HG03175 (cell line): Measurements from ENCODE around the gene ADAM21.
"Not testable (repeated sequence)": the region's sequence is repeated elsewhere in the genome, so short reads cannot be mapped to it uniquely, and the experiment has no call there.

Source experiments
- ATAC-seq: cut with Tn5 transposase; IDR thresholded peaks from one replicate; pipeline ENCODE4 v1.9.1; 2021; ENCODE audit warnings: mild to moderate bottlenecking, moderate library complexity; ENCODE audit not compliant: unreplicated experiment

ADAM21 gene

GRCh38 chr14:70451874-70452273 is at the start of gene ADAM21:
Gene ADAM21 (plus strand): TSS chr14:70452174. CDS start chr14:70457500, 5,326 bp downstream.
- no peak for ATAC-seq

- ATAC-seq = not testable (repeated sequence)
Measured at GRCh38 chr14:70403335-70403734, 48.6 kb upstream of the ADAM21 start.

GRCh38 chr14:70406216-70406615 is 45.8 kb upstream of the ADAM21 start:
- not testable (repeated sequence) for ATAC-seq

GRCh38 chr14:70407621-70408020 is 44.4 kb upstream of the ADAM21 start:
- no peak for ATAC-seq

GRCh38 chr14:70415788-70416187 is 36.2 kb upstream of the ADAM21 start:
- no peak for ATAC-seq

GRCh38 chr14:70416338-70416724 is 35.6 kb upstream of the ADAM21 start:
- peak; percentile 12 for ATAC-seq

- ATAC-seq = peak; percentile 45
Measured at GRCh38 chr14:70416725-70417349, 35.1 kb upstream of the ADAM21 start, which contains the start of gene SYNJ2BP. Gene SYNJ2BP (minus strand): TSS chr14:70417090. CDS start chr14:70416963, 127 bp downstream.

- not testable (repeated sequence) for ATAC-seq
Measured at GRCh38 chr14:70419270-70419931, 32.6 kb upstream of the ADAM21 start.

GRCh38 chr14:70422538-70422937 is 29.4 kb upstream of the ADAM21 start:
- ATAC-seq = no peak

GRCh38 chr14:70425354-70425753 is 26.6 kb upstream of the ADAM21 start:
- no peak for ATAC-seq

GRCh38 chr14:70426555-70426954 is 25.4 kb upstream of the ADAM21 start:
- ATAC-seq = not testable (repeated sequence)

- no peak for ATAC-seq
Measured at GRCh38 chr14:70436867-70437266, 15.1 kb upstream of the ADAM21 start.

GRCh38 chr14:70441641-70442040 is 10.3 kb upstream of the ADAM21 start:
- no peak for ATAC-seq

- ATAC-seq = no peak
Measured at GRCh38 chr14:70442750-70443149, 9.2 kb upstream of the ADAM21 start.

GRCh38 chr14:70448633-70449340 is 3.2 kb upstream of the ADAM21 start:
- no peak for ATAC-seq

- no peak for ATAC-seq
Measured at GRCh38 chr14:70454731-70455130, 2.8 kb downstream of the ADAM21 start.

GRCh38 chr14:70468731-70469130 is 16.8 kb downstream of the ADAM21 start:
- no peak for ATAC-seq

- ATAC-seq = not testable (repeated sequence)
Measured at GRCh38 chr14:70470863-70471563, 19.0 kb downstream of the ADAM21 start.

GRCh38 chr14:70472253-70473159 is 20.5 kb downstream of the ADAM21 start:
- ATAC-seq = peak; percentile 39

- ATAC-seq = no peak
Measured at GRCh38 chr14:70473825-70474224, 21.9 kb downstream of the ADAM21 start.
